NAMALWA (cell line): Measurements from ENCODE around the gene LRMDA.

Source experiments
- DNase-seq: peaks from one replicate; pipeline ENCODE4 v3.0.0-alpha.2; 2015; ENCODE audit warnings: low spot score

LRMDA gene

GRCh38 chr10:75672111-75672671 is 240.8 kb downstream of the LRMDA start:
- no peak for DNase-seq

- no peak for DNase-seq
Observed at GRCh38 chr10:75672842-75673241, 241.4 kb downstream of the LRMDA start.

DNA sequence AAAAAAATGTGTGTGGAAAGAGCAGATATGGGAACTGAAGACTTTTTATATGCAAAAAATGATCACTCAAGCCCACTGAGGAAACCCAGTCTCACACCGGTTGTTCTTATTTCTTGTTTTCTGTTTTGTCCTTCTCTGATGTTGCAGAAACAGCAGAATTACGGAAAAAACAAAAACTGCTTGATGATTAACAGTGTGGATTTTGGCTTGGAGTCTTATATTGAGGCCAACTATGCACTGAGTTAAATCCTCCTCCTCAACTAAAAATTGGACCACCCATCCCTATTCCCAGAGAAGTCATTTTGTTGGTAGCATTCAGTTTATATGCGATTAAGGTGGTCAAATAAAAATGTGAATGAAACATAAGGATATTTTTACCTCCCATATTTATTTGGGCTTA is 246.1 kb downstream of the LRMDA start:
- no peak for DNase-seq

GRCh38 chr10:75678527-75678926 is 247.1 kb downstream of the LRMDA start:
- DNase-seq: no peak

DNA sequence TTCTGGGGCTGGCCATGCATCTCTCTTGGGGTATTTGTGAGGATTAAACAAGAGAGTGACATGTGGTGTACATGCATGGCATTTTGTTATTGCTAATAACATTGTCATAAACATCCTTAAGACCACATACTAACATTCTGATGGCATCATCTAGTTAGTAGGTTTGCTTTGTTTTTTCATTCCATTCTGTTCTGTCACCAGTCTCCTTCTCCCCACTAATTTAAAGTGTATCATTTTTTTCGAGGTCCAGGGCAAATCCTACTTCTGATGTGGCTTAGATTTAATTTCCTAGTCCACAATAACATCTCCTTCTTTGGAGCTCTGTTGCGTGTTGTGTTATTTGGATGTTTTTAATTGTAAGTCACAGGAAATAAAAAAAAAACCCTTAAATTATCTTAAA is 248.1 kb downstream of the LRMDA start:
- no peak for DNase-seq

- DNase-seq: no peak
Observed at GRCh38 chr10:75681334-75681733, 249.9 kb downstream of the LRMDA start.

DNA sequence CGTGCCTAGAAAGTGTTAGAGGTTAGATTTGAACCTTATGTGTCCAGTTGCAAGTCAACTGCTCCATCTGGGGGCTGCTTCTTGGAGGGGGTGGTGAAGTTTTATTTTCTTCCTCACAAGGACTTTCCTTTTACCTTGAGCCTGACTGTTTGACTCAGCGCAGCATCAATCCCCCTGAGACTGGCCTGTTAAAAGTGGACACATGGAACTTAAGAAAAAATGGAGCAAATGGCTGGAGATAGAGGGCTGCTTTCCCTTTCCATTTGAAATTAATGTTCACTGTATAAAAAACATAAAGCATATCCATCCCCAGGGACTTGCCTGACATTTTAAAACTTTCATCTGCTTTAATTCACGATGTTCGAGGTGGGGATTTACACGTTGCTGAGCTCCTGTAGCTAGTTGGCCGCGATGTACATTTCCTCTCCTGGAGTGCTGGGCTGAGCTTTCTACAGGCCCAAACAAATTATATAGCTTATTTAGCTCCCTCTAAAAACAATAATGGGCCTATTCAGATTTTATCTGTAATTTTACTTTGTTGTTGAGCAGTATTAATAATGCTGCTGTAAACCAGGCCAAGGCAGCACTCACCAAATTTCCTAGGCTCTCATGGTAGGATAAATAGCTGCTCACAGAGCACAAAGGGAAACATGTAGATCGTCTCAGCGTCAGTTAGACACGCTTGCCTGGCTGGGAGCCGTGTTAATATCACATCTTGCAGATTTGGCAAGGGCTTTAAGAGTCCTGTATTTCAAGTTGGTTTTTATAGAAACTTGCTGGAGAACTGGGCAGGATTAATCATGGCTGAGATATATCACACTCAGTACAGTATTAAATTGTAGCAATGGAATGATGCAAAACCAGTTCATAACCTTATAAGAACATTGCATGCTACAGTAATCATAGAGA is 251.5 kb downstream of the LRMDA start:
- DNase-seq: no peak

DNA sequence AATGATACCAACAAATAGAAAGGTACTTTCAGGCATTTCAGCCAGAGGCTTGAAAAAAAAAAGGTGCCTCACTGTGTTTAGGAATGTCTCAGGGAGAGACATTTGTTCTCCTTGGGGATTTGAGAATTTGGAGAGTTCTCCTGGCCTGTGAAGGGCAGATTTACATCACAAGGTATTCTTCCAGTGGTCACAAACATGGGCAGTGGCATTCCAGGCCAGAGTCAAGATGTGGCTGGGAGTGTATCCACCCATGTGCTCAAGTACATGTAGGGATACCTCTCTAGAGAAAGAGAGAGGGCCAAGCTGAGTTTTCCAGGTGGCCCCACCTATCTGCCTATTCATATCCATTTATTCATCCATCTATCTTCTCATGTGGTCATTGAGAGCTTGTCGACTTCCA is 253.8 kb downstream of the LRMDA start:
- DNase-seq: no peak

DNA sequence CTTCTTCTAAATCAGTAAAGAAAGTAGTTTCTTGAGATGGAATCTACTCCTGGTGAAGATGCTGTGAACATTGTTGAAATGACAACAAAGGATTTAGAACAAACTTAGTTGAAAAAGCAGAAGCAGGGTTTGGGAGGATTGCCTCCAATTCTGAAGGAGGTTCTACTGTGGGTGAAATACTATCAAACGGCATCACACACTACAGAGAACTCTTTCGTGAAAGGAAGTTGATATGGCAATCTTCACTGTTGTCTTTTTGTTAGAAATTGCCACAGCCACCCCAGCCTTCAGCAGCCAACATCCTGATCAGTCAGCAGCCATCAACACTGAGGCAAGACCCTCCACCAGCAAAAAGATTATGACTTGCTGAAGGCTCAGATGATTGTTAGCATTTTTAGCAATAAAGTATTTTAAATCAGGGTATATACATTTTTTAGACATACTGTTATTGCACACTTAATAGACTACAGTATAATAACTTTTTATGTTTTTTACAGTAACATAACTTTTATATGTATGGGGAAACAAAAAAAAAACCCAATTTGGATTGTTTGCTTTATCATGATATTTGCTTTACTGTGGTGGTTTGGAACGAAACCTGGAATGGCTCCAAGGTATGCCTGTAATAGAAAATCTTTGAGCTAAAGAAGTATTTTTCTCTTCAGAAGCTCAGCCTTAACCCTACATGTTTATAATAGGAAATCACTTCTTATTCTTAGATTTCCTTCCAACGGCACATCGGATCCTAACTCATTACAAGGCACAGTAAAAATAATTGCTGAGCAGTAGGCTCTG is 257.3 kb downstream of the LRMDA start:
- DNase-seq: no peak

GRCh38 chr10:75693489-75693888 is 262.1 kb downstream of the LRMDA start:
- no peak for DNase-seq

GRCh38 chr10:75694269-75694668 is 262.8 kb downstream of the LRMDA start:
- DNase-seq: no peak

DNA sequence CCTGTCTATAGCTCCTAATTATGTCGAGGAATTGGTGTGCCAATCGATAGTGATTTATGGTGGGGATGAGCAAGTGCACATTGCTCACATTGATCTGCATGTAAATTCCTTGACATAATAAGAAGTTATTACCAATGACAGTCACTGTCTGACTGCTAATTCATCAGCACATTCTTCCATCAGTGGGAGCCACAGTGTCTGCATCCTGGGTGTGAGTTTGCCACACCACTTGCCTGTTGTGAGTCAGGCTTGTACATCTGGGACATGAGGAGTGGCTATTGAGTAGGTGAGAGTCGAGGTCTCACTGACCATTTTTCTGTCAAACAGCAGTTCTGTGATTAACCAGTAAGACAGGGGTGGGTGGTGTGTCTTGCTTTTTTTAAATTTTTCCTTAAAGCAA is 263.4 kb downstream of the LRMDA start:
- no peak for DNase-seq

DNA sequence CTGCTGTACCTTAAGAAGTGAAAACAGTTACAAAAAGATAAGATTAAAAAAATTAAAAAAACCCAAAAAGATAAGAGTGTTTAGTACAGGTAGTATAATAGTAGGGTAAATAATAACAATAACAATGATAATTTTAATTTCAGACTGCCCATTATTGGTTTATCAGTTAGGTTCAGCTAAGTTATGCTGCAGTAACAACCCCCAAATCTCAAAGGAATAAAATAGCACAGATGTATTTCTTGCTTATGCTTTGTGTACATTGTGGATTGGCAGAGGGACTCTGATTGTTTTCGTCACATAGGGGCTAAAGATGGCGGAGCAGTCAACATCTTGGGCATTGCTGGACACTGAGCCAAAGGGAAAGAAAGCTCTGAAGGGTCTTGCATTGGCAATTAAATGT is 264.6 kb downstream of the LRMDA start:
- DNase-seq: no peak

DNA sequence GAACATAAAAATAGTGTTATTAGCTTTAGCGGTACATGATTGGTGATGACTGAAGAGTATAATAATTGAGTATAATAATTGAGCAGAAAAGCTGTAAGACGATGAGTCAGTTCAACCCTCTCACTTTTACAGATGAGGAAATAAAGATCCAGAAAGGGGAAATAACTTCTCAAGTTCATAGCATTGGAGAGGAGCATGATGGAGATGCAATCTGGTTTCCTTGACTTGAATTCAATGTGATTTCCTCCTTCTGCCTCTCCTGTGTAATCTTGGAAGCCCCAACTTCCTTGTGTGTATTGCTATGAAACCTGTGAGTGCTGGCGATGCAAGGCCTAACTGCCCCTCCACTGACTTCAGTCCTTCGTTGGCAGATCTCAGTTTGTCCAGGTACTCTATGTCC is 265.1 kb downstream of the LRMDA start:
- no peak for DNase-seq

GRCh38 chr10:75703191-75703854 is 271.9 kb downstream of the LRMDA start:
- DNase-seq: no peak

DNA sequence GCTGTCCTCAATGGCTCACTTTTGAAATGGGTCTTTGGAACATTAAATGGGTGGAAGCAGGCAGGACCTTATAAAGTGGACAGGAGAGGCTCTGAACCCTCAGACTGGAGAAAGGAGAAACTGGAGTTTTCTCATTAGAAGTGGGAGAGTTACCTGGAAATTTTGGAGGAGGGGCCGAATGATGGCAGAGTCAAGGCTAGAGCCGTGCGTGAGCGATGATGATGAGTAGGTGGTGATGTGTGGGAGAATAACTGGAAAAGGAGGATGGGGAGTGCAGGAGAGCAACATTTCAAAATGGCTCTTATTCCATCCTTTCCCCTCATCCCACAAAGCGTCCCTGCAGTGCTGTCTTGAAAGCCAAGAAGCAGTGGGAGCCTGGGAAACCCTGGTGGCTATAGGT is 274.0 kb downstream of the LRMDA start:
- no peak for DNase-seq

- no peak for DNase-seq
Observed at GRCh38 chr10:75707080-75707840, 275.8 kb downstream of the LRMDA start.

- no peak for DNase-seq
Observed at GRCh38 chr10:75708060-75708459, 276.6 kb downstream of the LRMDA start.

- DNase-seq: no peak
Observed at GRCh38 chr10:75709245-75709644, 277.8 kb downstream of the LRMDA start.

DNA sequence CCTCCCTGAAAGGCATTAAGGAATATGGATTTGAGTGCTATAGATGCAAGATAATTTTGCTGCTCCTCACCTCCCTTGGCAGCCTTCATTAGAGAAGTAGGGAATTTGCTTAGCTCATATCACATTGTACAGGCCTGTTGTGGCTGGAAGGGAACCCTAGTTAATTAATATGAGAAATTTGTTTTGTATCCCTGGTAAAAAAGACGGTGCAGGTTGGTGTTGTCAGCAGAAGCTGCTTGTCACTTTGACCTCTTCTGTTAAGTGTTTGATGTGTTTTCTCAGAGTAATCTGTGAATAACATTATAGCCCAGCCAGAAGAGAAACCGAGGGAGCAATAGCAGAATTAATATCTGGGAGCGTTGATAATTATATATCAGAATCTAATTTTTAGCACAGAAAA is 278.4 kb downstream of the LRMDA start:
- DNase-seq: no peak

DNA sequence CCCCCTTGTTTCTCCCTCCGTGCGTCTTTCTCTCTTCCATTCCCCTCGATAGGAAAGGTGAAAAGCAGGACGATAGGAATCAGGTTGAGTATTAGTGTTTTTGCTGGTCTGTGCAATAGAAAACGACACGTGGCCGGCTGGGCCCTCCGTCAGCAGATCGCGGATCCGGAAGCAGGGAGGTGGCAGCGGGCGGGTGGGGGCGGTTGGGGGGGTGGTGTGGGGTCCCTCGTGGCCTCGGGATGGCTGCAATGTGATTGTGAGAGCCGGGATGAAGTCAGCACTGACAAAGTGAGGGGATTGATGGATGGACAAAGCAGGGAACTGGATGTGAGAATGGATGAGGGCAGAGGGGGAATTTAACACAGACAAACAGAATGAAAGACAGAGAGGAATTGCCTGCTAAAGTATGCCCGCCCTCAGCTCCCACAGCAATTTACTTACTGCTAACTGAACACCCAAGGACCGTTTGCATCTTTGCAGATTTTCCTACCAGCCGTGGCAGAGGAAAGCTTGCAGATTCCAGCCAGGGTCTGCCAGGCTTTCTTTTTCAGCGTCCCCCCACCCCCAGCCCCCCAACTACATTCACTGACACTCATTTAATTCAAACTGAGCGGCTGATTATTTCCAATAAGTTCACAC is 280.9 kb downstream of the LRMDA start:
- no peak for DNase-seq
